GM18517 (cell line): ENCODE measurements around the gene WDR37.

ENCODE experiments used
- ATAC-seq: cut with Tn5 transposase; IDR thresholded peaks from one replicate; pipeline ENCODE4 v1.9.1; 2021; ENCODE audit warnings: mild to moderate bottlenecking, moderate library complexity; ENCODE audit not compliant: unreplicated experiment

Gene WDR37

DNA sequence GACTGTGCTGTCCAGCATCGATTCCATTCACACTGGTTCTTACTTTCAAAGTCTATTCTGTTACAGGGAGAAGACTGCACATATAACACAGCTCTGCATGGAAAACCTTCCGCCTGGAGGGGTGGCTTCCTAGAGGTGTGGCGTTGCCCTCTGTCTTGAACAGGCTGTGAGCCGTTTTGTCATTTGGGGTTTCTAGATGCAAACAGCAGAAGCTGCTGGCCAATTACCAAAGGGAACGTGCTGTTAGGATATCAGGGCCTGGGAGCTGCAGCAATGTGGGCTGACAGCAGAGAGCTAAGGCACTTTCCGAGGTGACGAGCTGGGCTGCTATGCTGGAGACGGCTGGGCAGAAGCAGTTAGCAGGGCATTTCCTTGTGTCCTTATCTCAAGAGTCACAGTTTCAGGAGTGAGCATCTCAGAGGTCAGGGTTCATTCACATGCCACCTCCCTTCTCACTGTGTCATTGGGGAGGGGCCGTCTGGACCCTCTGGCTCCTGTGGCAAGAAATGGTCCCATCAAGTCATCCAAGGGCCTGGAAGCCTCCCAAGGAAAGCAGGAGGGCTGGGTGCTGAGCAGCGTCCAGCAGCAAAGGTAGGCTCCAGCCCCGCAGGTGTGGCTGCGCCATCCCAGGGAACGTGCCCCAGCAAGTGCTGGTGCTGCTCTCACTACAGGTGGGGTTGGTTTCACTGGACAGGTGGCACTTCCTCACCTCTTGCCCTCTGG, 106.5 kb downstream of the WDR37 start:
- ATAC-seq, result no peak

- ATAC-seq, result no peak
These were observed 107.0 kb downstream of the WDR37 start for GRCh38 chr10:1163204-1163660.

GRCh38 chr10:1163831-1164230, 107.6 kb downstream of the WDR37 start:
- no peak for ATAC-seq

- no peak for ATAC-seq
These were observed 110.1 kb downstream of the WDR37 start for GRCh38 chr10:1166101-1166827.

- no peak for ATAC-seq
These were observed 110.7 kb downstream of the WDR37 start for GRCh38 chr10:1166828-1167275.

DNA sequence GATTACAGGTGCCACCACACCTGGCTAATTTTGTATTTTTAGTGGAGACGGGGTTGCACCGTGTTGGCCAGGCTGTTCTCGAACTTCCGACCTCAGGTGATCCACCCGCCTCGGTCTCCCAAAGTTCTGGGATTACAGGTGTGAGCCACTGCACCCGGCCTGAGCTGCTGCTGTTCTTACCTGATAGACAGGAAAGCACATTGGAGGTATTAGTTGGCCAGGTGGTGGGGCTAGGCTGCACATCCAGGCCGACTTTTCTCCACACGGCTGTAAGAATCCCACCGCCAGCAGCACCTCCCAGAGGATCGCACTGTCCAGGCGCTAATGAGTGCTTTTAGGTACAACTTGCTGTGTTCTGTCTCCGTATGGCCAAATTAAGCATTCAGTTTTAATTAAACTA, 112.6 kb downstream of the WDR37 start:
- ATAC-seq, result no peak

- no peak for ATAC-seq
These were observed 113.2 kb downstream of the WDR37 start for GRCh38 chr10:1169186-1169885.

- ATAC-seq, result no peak
These were observed 114.0 kb downstream of the WDR37 start for GRCh38 chr10:1169981-1170866.

- ATAC-seq, result no peak
These were observed 114.6 kb downstream of the WDR37 start for GRCh38 chr10:1170867-1171180.

GRCh38 chr10:1171182-1171581, 115.0 kb downstream of the WDR37 start:
- ATAC-seq, result no peak

DNA sequence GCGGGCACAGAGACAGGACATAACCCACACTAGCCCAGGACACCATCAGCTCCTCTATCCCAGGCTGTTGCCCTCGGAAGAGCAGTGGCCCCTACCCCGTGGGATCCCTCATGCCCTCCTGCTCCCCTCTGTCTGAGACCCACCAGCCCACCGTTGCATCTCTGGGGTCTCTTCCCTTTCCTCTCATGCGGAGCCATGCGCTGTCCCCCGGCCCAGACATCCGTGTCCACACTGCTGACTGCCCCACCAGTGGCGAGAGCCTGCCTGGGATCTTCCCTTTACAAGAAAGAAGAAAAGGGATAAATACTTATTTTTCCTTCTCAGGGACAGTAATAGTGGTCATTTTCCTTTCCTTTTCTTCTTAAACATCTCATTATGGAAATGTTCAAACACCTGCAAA, 115.4 kb downstream of the WDR37 start:
- no peak for ATAC-seq

- ATAC-seq, result no peak
These were observed 116.2 kb downstream of the WDR37 start for GRCh38 chr10:1172256-1172984.

GRCh38 chr10:1173091-1173490, 116.9 kb downstream of the WDR37 start:
- no peak for ATAC-seq

DNA sequence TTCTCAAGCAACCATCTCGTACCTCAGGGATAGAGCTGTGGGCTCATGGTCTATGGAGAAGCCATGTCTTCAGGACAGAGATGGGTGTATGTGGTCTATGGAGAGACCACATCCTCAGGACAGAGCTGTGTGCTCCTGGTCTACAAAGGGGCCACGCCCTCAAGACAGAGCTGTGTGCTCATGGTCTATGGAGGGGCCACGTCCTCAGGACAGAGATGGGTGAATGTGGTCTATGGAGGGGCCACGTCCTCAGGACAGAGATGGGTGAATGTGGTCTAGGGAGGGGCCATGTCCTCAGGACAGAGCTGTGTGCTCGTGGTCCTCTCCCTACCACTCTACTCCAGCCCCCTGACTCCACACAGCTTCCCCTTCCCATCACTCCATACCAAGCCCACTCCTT, 117.8 kb downstream of the WDR37 start:
- ATAC-seq, result no peak

- ATAC-seq, result no peak
These were observed 119.9 kb downstream of the WDR37 start for GRCh38 chr10:1175956-1176565.

GRCh38 chr10:1177936-1178335, 121.8 kb downstream of the WDR37 start:
- ATAC-seq, result no peak

GRCh38 chr10:1178506-1178905, 122.3 kb downstream of the WDR37 start:
- ATAC-seq, result no peak

- no peak for ATAC-seq
These were observed 123.3 kb downstream of the WDR37 start for GRCh38 chr10:1179346-1180070.

- no peak for ATAC-seq
These were observed 124.0 kb downstream of the WDR37 start for GRCh38 chr10:1180071-1180730.
